HCT116 (cell line): ENCODE data around the gene ZNF775. TPM values are rescaled to one million over a fixed set of nuclear protein-coding genes. Genes with fewer than 3 reads are reported as not detected.

ENCODE experiments used
- ATAC-seq: fragments of 200-7000 bp; cut with Tn5 transposase; 2 replicates; pipeline ENCODE4 v1.9.1; 2020; ENCODE audit warnings: mild to moderate bottlenecking, moderate library complexity
- BruUV-seq: library from RNA; stranded (reverse); fragments of 400-500 nt; replicated peaks from 2 replicates; lab custom pipeline; 2021; lab: Mats Ljungman, UMichigan
- CTCF ChIA-PET: fragments of 300-600 bp; sonication (Branson Sonifier 250); formaldehyde crosslinking; loops from one replicate; lab custom pipeline; 2021; ENCODE audit warnings: antibody characterized with exemption; lab: Charles Lee
- POLR2A ChIA-PET: fragments of 300-600, 350-600 bp; sonication (Branson Sonifier 250); formaldehyde crosslinking; loops from one replicate; lab custom pipeline; 2021; ENCODE audit warnings: antibody characterized with exemption; lab: Charles Lee
- RAD21 ChIA-PET, 2 experiments: fragments of 300-600 bp; sonication (Branson Sonifier 250); formaldehyde crosslinking; loops; one replicate each; lab custom pipeline; 2023; ENCODE audit warnings: low total read pairs in 2 of 2; ENCODE audit not compliant: uncharacterized antibody in 2 of 2, unreplicated experiment in 2 of 2, low non-redundant PET in 1 of 2; lab: Charles Lee
- DNase-seq: peaks from one replicate; pipeline ENCODE4 v3.0.0-alpha.2; 2010; ENCODE audit warnings: low read depth, low spot score
- H2AFZ ChIP-seq: fragments of 200-600 bp; shearing (Covaris generic), sonication (generic); 2 replicates; pipeline ENCODE4 v1.6.1; 2017; ENCODE audit warnings: low read depth, mixed run types, mixed read lengths, antibody characterized with exemption, low read length; ENCODE audit not compliant: poor library complexity, severe bottlenecking
- H3K27ac ChIP-seq: 2 replicates; pipeline ENCODE4 v1.5.1; 2012; ENCODE audit warnings: low read depth, low read length
- H3K27me3 ChIP-seq: fragments of 200-600 bp; sonication (generic); 2 replicates; pipeline ENCODE4 v1.6.1; 2016; ENCODE audit warnings: mixed run types, low read length, mixed read lengths; ENCODE audit not compliant: insufficient read depth
- H3K36me3 ChIP-seq, 2 experiments: fragments of 200-500 bp in 1 of 2; fragments of 200-600 bp in 1 of 2; sonication (Bioruptor generic) in 1 of 2; sonication (generic) in 1 of 2; 2 replicates each; pipeline versions ENCODE4 v1.5.1 to v1.6.1; 2014 to 2016; ENCODE audit warnings: low read length in 2 of 2, inconsistent platforms in 1 of 2, mixed read lengths in 1 of 2, mixed run types in 1 of 2; ENCODE audit not compliant: insufficient read depth in 2 of 2, control insufficient read depth in 1 of 2
- H3K4me1 ChIP-seq, 2 experiments: fragments of 200-600 bp in 1 of 2; sonication (generic) in 1 of 2; 2 replicates each; pipeline versions ENCODE4 v1.5.1 to v1.6.1; 2012 to 2017; ENCODE audit warnings: low read length in 2 of 2, inconsistent platforms in 1 of 2, mild to moderate bottlenecking in 1 of 2, mixed read lengths in 1 of 2, mixed run types in 1 of 2, moderate library complexity in 1 of 2; ENCODE audit not compliant: insufficient read depth in 2 of 2, control insufficient read depth in 1 of 2
- H3K4me2 ChIP-seq: fragments of 200-600 bp; sonication (generic); 2 replicates; pipeline ENCODE4 v1.6.1; 2017; ENCODE audit warnings: mixed run types, low read length, mixed read lengths
- H3K4me3 ChIP-seq, 2 experiments: fragments of 200-600 bp in 1 of 2; sonication (generic) in 1 of 2; replicated peaks in 1 of 2; 2 replicates each; pipeline ENCODE4 v1.5.1; 2011 to 2016; ENCODE audit warnings: low read length in 2 of 2, control low read depth in 1 of 2, low read depth in 1 of 2, mild to moderate bottlenecking in 1 of 2, mixed read lengths in 1 of 2, mixed run types in 1 of 2
- H3K79me2 ChIP-seq: fragments of 200-600 bp; sonication (generic); 2 replicates; pipeline ENCODE4 v1.6.1; 2017; ENCODE audit warnings: mild to moderate bottlenecking, mixed run types, low read length, moderate library complexity, mixed read lengths; ENCODE audit not compliant: insufficient read depth
- H3K9ac ChIP-seq: fragments of 200-600 bp; sonication (generic); 2 replicates; pipeline ENCODE4 v1.6.1; 2016; ENCODE audit warnings: low read length, mixed read lengths
- H3K9me2 ChIP-seq: fragments of 200-600 bp; sonication (generic), shearing (Covaris generic); 2 replicates; pipeline ENCODE4 v1.6.1; 2017; ENCODE audit warnings: mixed run types, mild to moderate bottlenecking, moderate library complexity; ENCODE audit not compliant: insufficient read depth
- H3K9me3 ChIP-seq, 2 experiments: fragments of 200-500 bp in 1 of 2; fragments of 200-600 bp in 1 of 2; sonication (Bioruptor generic) in 1 of 2; sonication (generic) in 1 of 2; 2 replicates each; pipeline ENCODE4 v1.6.1; 2014 to 2017; ENCODE audit warnings: low read length in 2 of 2, mixed read lengths in 2 of 2, inconsistent platforms in 1 of 2, low read depth in 1 of 2, mild to moderate bottlenecking in 1 of 2, mixed run types in 1 of 2, moderate library complexity in 1 of 2; ENCODE audit not compliant: control insufficient read depth in 1 of 2, insufficient read depth in 1 of 2
- H4K20me1 ChIP-seq: fragments of 200-600 bp; sonication (generic), shearing (Covaris generic); 2 replicates; pipeline ENCODE4 v1.6.1; 2017; ENCODE audit warnings: mixed run types, mild to moderate bottlenecking, moderate library complexity; ENCODE audit not compliant: insufficient read depth
- CBX3 ChIP-seq: IDR thresholded peaks from 2 replicates; pipeline ENCODE4 v1.6.1; 2012; ENCODE audit warnings: low read depth
- CEBPB ChIP-seq: IDR thresholded peaks from 2 replicates; pipeline ENCODE4 v1.6.1; 2012; ENCODE audit warnings: low read depth
- EGR1 ChIP-seq: IDR thresholded peaks from 2 replicates; pipeline ENCODE4 v1.6.1; 2012; ENCODE audit warnings: low read depth
- ELF1 ChIP-seq: IDR thresholded peaks from 2 replicates; pipeline ENCODE4 v1.6.1; 2012; ENCODE audit warnings: low read depth, borderline replicate concordance
- EZH2 ChIP-seq: fragments of 200-600 bp; sonication (generic); IDR thresholded peaks from 2 replicates; pipeline ENCODE4 v1.6.1; 2017; ENCODE audit warnings: antibody characterized with exemption, mixed run types
- FOSL1 ChIP-seq: IDR thresholded peaks from 2 replicates; pipeline ENCODE4 v1.6.1; 2012; ENCODE audit warnings: low read depth
- JUND ChIP-seq: IDR thresholded peaks from 2 replicates; pipeline ENCODE4 v1.6.1; 2012
- POLR2A ChIP-seq: IDR thresholded peaks from 2 replicates; pipeline ENCODE4 v1.7.0; 2011; ENCODE audit warnings: borderline replicate concordance; ENCODE audit not compliant: insufficient read depth, insufficient read length; ENCODE audit errors: extremely low read depth
- POLR2AphosphoS5 ChIP-seq: IDR thresholded peaks from 2 replicates; pipeline ENCODE4 v1.6.1; 2011; ENCODE audit warnings: mild to moderate bottlenecking, low read depth, low read length, moderate library complexity
- RAD21 ChIP-seq: IDR thresholded peaks from 2 replicates; pipeline ENCODE4 v1.6.1; 2012; ENCODE audit warnings: low read depth, mild to moderate bottlenecking
- SIN3A ChIP-seq: IDR thresholded peaks from 2 replicates; pipeline ENCODE4 v1.6.1; 2012; ENCODE audit warnings: low read depth
- SRF ChIP-seq: IDR thresholded peaks from 2 replicates; pipeline ENCODE4 v1.6.1; 2012; ENCODE audit warnings: low read depth
- TCF7L2 ChIP-seq: IDR thresholded peaks from 2 replicates; pipeline ENCODE4 v1.7.0; 2011; ENCODE audit warnings: borderline replicate concordance, inconsistent platforms; ENCODE audit not compliant: insufficient read depth, insufficient read length; ENCODE audit errors: extremely low read depth
- YY1 ChIP-seq: IDR thresholded peaks from 2 replicates; pipeline ENCODE4 v1.6.1; 2011; ENCODE audit warnings: low read length, low read depth, moderate library complexity, mild to moderate bottlenecking; ENCODE audit not compliant: insufficient replicate concordance; ENCODE audit errors: extremely low read depth
- ZFX ChIP-seq: fragments of 450-650 bp; IDR thresholded peaks from 2 replicates; pipeline ENCODE4 v1.6.1; 2017
- intact Hi-C: fragments of 100-400 bp; cut with micrococcal nuclease; formaldehyde crosslinking; loops from 2 replicates; pipeline ENCODE4 v1.10.0; 2022
- total RNA-seq: library from RNA; stranded (reverse); gene quantifications from one replicate; pipeline ENCODE4 v1.2.1, GENCODE V29; 2021; ENCODE audit not compliant: unreplicated experiment
- TF ChIP-seq, protein P1 (sequence below): IDR thresholded peaks from 2 replicates; pipeline ENCODE4 v1.6.1; 2012
- TF ChIP-seq, protein P2 (sequence below): IDR thresholded peaks from 2 replicates; pipeline ENCODE4 v1.6.1; 2012; ENCODE audit warnings: low read depth

Gene ZNF775
- total RNA-seq, 1 experiment from 2014 or later: 4.5 TPM

DNA sequence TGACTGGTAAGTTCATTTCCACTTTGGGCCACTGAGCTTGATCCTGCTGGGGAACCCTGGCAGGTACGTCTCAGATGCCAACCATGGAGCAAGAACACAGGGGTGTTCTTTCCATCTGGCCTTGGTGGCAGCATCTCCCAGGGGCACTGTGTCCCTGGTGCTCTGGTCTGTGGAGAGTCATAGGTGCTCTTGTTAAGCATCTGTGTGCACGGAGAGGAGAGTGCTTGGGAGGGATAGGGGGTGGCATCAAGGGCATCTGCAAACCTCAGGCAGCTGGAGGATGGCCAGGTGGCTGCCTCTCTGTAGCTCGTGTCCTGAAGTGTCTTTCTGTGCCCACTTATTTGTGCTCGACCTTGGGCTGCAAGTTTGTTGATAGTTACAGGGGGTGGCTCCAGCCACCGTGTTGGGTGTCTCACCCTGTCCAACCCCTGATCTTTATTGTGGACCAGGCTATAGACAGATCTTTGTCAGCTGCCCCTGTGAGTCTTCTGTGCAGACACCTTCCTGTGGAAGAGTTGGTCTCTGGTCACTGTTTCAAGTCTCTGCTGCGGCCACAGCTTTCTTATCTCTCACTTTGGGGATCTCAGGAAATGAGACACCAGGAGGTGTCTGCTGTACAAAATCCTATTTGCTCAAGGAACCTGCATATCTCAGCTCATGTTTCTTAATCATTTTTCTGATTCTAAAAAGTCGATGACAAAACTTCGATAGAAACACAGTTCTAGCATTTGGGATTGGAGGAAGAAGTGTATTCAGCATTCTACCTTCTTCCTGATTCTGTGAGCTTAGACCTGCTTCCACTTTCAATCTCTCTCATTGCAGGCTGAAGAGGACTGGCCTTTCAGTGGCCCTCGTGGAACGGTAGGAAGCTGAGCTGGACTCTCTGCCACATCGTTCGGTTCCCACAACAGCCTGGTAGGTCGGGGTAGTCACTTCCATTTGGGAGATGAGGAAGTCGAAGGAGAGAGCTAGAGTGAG lies 54.1 kb downstream of the ZNF775 start:
- DNase-seq (no peak), ATAC-seq (no peak)
- no peak for TF ChIP-seq TCF7L2
- no peak for TF ChIP-seq EZH2
- TF ChIP-seq YY1: no peak
- no peak for TF ChIP-seq RAD21
- no peak for TF ChIP-seq POLR2A
- no peak for TF ChIP-seq JUND
- no peak for TF ChIP-seq SRF
- TF ChIP-seq, protein P1, sequence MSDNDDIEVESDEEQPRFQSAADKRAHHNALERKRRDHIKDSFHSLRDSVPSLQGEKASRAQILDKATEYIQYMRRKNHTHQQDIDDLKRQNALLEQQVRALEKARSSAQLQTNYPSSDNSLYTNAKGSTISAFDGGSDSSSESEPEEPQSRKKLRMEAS: no peak
- no peak for TF ChIP-seq POLR2AphosphoS5
- TF ChIP-seq FOSL1: no peak
- TF ChIP-seq ELF1: no peak
- TF ChIP-seq, protein P2, sequence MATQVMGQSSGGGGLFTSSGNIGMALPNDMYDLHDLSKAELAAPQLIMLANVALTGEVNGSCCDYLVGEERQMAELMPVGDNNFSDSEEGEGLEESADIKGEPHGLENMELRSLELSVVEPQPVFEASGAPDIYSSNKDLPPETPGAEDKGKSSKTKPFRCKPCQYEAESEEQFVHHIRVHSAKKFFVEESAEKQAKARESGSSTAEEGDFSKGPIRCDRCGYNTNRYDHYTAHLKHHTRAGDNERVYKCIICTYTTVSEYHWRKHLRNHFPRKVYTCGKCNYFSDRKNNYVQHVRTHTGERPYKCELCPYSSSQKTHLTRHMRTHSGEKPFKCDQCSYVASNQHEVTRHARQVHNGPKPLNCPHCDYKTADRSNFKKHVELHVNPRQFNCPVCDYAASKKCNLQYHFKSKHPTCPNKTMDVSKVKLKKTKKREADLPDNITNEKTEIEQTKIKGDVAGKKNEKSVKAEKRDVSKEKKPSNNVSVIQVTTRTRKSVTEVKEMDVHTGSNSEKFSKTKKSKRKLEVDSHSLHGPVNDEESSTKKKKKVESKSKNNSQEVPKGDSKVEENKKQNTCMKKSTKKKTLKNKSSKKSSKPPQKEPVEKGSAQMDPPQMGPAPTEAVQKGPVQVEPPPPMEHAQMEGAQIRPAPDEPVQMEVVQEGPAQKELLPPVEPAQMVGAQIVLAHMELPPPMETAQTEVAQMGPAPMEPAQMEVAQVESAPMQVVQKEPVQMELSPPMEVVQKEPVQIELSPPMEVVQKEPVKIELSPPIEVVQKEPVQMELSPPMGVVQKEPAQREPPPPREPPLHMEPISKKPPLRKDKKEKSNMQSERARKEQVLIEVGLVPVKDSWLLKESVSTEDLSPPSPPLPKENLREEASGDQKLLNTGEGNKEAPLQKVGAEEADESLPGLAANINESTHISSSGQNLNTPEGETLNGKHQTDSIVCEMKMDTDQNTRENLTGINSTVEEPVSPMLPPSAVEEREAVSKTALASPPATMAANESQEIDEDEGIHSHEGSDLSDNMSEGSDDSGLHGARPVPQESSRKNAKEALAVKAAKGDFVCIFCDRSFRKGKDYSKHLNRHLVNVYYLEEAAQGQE: no peak
- no peak for TF ChIP-seq CBX3
- no peak for TF ChIP-seq EGR1
- no peak for TF ChIP-seq CEBPB
- no peak for TF ChIP-seq ZFX
- TF ChIP-seq SIN3A: no peak
- H3K9me2 ChIP-seq: no peaks in the 10 kb centered on the region
- intact Hi-C loops: no loop called here
- no peaks in the 10 kb centered on the region for H3K9me3 ChIP-seq
- peaks cover 9% of the 10 kb centered on the region for H3K27me3 ChIP-seq
- no peak overlapping the region for H3K4me3 ChIP-seq
- ChIA-PET POLR2A (no interaction called here), RAD21 (no interaction called here), CTCF (interaction anchor here (0.5 to 1.1 kb wide), 2 partner anchors 9 to 16 kb away, joined by 3 to 4 read pairs; no protein-coding TSS in a partner anchor)
- H3K4me1 ChIP-seq: no peaks in the 10 kb centered on the region
- no peak overlapping the region for H3K27ac ChIP-seq
- no peaks in the 10 kb centered on the region for H3K36me3 ChIP-seq
- no TSS peak for BruUV-seq
- H3K9ac ChIP-seq: no peak overlapping the region
- no peak overlapping the region for H2AFZ ChIP-seq
- no peaks in the 10 kb centered on the region for H4K20me1 ChIP-seq
- no peak overlapping the region for H3K4me2 ChIP-seq
- no peaks in the 10 kb centered on the region for H3K79me2 ChIP-seq
